DMS153 (cell line): ENCODE measurements around the gene HADH.

Experiments used
- DNase-seq: peaks from one replicate; lab custom pipeline; 2025; lab: John Stamatoyannopoulos, UW

The HADH gene

DNA sequence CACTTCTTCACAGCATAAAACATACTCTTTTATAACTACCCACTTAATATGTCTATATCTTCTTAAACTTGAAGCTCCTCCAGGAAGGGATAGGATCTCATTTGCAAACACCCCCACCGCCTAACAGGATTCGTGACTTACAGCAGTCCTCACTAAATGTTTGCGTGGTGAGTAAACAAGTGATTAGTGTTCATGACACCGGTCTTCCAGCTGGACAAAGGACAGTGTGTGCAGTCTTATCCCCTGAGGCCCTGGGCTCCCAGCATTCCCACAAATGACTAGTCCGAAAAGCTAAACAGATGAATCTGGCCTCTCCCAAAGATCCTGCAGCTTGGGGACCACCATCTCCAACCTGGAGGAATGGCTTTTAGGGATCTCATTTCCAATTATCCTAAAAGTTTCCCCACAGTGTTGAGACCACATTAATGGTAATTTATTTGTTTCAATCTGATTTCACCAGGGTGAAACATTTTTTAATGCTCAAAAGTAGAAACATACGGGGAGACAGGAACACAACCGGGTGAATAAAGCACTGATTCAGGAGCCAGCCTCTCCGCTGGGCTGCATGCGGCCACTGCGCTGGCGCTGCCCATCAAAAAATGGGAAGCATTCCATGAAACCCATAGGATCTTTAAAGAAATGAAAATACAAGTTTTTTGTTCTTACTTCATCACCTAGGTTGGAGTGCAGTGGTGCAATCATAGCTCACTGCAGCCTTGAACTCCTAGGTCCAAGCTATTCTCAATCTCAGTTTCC is 69.2 kb downstream of the HADH start:
- DNase-seq: peak; percentile 41

DNA sequence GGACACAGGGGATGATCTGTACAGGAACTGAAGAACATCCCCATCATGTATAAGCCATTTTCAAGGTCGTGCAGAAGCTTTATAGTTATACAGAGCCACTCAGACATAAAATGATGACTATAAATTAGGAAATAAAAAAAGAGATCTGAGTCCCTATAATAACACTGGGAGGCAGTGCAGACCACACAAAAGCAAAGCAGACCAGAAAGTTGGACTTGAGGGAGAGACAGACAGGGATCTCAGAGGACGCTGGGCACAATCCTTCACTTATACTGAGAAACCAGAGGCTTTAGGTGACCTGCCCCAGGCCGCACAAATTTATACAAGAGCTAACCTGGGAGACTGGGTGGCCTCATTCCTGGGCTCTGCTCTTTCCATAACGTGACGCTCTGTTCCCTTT is 70.5 kb downstream of the HADH start:
- peak; percentile 56 for DNase-seq

DNA sequence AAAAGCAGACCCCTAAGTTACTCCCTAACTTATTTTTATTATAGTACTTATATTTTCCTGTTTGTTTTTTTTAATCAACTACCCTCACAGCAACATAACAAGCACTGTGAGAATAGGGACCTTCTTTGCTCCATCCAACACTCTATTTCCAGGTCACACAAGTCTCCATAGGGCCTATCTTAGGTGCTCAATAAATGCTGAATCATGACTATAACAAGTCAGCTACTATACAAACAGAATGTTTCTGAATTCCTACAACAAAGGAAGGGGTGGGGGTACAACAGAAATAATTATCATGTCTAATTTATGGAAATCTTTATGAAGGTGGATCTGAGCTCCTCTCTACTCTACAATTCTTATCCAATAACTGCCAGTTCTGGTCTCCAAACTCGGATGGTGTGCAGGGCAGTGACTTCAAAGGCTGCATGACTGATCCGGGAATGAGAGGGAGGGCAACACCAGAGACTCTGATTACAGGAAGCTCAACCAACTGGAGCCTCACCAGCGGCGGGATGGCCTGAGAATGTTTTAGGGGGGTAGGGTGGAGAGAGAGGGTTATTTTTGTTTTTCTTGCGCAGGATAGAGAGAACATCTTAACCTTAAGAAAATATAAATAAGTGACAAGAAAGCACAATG is 71.1 kb downstream of the HADH start:
- DNase-seq: no peak

DNA sequence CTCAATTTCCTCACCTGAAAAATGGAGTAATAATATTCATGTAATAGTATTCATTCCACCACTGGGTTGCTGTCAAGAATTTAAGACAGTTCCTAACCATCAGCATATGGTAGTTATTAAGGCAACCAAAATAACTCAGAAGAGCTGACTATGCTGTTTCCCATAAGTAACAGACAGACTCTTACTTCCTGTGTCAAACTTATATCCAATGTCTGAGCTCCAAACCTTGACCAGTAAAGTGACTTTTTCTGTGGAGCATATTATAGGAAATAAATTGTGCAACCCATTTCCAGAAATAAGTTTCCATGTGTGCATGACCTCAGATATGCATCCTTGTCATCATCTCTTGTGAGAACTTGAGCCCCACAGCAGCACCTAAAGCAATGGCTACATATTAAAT is 78.8 kb downstream of the HADH start:
- DNase-seq: no peak

DNA sequence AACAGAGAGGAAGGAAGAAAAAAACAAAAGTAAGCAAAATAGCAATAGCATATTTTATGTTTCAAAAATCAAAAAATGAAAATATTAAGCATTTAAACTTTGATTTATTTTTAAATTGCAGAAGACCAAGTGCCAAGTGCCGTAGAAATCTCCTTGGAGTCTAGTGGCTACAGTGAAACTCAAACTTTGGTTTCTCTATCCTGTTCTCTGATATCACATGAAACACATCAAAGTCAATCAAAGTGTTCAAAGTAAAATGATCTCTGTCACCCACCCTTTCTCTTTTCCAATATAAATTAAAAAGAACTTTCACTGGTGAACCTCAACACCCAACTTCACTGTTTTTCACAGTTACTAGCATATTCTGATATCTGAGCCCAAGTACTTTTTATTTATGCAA is 81.1 kb downstream of the HADH start:
- DNase-seq: no peak

DNA sequence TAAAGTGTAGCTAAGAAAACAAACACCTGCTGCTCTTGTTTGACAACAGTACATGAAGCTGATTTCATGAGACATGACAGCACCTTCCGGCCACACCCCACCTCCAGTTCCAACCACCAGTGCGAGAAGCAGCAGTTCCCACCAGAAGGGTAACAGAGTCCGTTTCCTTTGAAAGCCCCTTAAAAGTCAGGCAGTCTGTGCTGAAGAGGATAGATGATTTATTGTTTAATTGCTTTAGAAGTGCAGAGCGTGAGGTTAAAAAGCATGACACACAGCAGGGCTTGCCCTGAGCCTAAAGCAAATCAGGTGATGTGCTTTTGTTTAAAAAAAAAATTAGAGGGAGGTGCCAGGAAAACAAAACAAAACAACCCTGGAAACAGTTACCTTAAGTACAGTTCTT is 82.6 kb downstream of the HADH start:
- peak; percentile 74 for DNase-seq

DNA sequence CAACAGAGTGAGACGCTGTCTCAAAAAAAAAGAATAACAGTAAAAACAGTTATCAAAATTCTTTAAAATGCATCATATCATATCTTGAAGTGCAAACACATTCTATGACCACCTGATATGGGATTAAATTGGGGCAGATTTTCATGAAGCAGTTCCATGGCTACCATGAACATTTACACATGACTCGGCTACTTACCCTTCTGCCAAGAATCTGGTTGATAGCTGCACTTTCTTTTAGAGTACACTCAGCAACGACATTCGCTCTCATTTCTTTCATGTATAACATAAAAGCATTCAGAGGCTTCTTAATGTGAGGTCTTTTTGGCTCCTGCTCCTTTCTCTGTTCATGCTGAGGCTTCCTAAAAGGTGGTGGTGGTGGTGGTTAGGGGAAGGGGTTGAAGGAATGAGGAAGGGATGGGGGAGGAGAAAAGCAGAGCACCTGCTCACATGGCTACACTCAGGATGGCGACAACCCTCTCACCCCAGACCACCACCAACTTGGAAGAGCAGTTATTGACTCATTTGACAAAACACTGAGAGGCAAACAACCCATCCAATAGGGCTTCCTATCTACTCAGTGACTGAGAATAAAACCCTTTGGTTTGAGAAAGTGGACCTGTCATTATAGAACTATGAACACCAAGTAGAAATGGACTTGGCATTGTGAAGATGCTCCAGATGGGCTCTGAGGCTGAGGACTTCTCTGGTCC is 88.5 kb downstream of the HADH start:
- DNase-seq: no peak

DNA sequence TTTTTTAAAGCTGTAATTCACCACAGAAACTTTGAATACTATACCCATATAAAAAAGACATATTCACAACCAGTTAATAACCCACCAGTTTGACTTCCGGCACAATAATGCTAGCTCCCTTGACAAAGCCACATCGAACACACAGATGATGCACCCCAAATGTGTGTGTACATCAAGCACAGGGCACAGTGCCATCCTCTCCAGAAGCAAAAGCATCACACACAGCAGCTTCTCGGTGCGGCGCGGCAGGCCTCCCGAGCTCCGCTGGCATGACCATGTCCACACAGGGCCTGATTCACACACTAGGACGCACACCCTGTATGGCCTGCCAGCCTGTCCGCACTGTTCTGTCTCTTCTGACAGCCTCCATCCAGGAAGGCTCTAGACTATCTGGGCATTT is 91.1 kb downstream of the HADH start:
- DNase-seq: no peak

DNA sequence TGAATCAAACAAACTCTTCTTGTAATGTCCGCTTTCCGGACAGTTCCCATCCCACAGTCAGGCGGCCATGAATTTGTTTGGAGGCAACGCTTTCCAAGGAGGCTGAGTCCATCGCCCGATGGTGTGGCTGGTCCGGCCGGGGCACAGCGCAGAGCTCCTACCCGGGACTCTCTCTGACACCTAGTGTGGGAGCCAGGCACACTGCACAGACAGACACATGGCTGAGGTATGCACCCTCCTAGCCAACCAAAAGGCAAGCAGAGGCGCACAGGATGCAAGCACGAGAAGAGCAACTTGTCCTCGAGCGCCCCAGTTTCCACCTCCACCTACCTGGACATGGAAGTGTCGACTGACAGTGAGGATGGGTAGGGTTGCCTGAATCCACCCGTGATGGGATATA is 91.6 kb downstream of the HADH start:
- DNase-seq: no peak
